K562 (cell line): Measurements from ENCODE around the gene KPNB1. TPM values are rescaled to one million over a fixed set of nuclear protein-coding genes. Genes with fewer than 3 reads are reported as not detected.

ENCODE experiments used
- ATAC-seq: fragments of 200-7000 bp; cut with Tn5 transposase; 3 replicates; pipeline ENCODE4 v1.9.1; 2020; ENCODE audit warnings: moderate library complexity
- BruUV-seq: library from RNA; stranded (reverse); fragments of 400-500 nt; replicated peaks from 2 replicates; lab custom pipeline; 2021; lab: Mats Ljungman, UMichigan
- CTCF ChIA-PET: fragments of 300-600 bp; formaldehyde crosslinking; extraction: SDS; loops from one replicate; lab custom pipeline; 2021; ENCODE audit warnings: low intra/inter-chr PET ratio; lab: Yijun Ruan, JAX
- POLR2A ChIA-PET: fragments of 300-600, 350-650 bp; sonication (Branson Sonifier 250); formaldehyde crosslinking; extraction: SDS; loops from one replicate; lab custom pipeline; 2021; ENCODE audit warnings: antibody characterized with exemption, inconsistent platforms; lab: Yijun Ruan, JAX
- DNase-seq, 4 experiments: peaks; one replicate each; pipeline versions ENCODE4 v3.0.0 to v3.0.0-alpha.2; 2011 to 2018; ENCODE audit warnings: low spot score in 3 of 4, mixed read lengths in 3 of 4; ENCODE audit errors: extremely low read depth in 1 of 4
- FAIRE-seq: peaks from 2 replicates; lab custom pipeline; 2011; peaks lifted over from hg19 to GRCh38; lab: Jason Lieb, UNC
- H2AFZ ChIP-seq: 2 replicates; pipeline ENCODE4 v1.6.0; 2011; ENCODE audit warnings: low read depth, low read length, control low read depth, inconsistent platforms
- H3K27ac ChIP-seq: fragments of 200-600 bp; 3 replicates; pipeline ENCODE4 v1.8.0; 2011; ENCODE audit warnings: low read depth, mild to moderate bottlenecking, control low read depth, inconsistent platforms, low read length, moderate library complexity, mixed read lengths; ENCODE audit errors: extremely low read depth
- H3K27me3 ChIP-seq, 2 experiments: fragments of 300-600 bp in 1 of 2; 2 replicates in 1 of 2; 3 replicates in 1 of 2; pipeline versions ENCODE4 v1.6.0 to v1.8.0; 2011; ENCODE audit warnings: inconsistent platforms in 2 of 2, low read length in 2 of 2, mild to moderate bottlenecking in 1 of 2, mixed read lengths in 1 of 2, moderate library complexity in 1 of 2; ENCODE audit not compliant: control insufficient read depth in 2 of 2, insufficient read depth in 2 of 2
- H3K36me3 ChIP-seq: fragments of 300-600 bp; 3 replicates; pipeline ENCODE4 v1.8.0; 2011; ENCODE audit warnings: mild to moderate bottlenecking, low read length, inconsistent platforms; ENCODE audit not compliant: control insufficient read depth, insufficient read depth
- H3K4me1 ChIP-seq, 2 experiments: fragments of 200-600 bp in 1 of 2; replicated peaks in 1 of 2; 2 replicates in 1 of 2; 3 replicates in 1 of 2; pipeline versions ENCODE4 v1.5.1 to v1.8.0; 2011; ENCODE audit warnings: inconsistent platforms in 2 of 2, low read length in 2 of 2, mild to moderate bottlenecking in 1 of 2, mixed read lengths in 1 of 2, moderate library complexity in 1 of 2; ENCODE audit not compliant: control insufficient read depth in 2 of 2, insufficient read depth in 2 of 2
- H3K4me2 ChIP-seq: 2 replicates; pipeline ENCODE4 v1.6.1; 2011; ENCODE audit warnings: low read length, control low read depth, inconsistent platforms, mixed read lengths; ENCODE audit not compliant: insufficient read depth
- H3K4me3 ChIP-seq: fragments of 200-600 bp; sonication (generic), shearing (Covaris generic); 2 replicates; pipeline ENCODE4 v1.5.1; 2016; ENCODE audit warnings: control low read depth, inconsistent platforms
- H3K79me2 ChIP-seq: fragments of 200-600 bp; 3 replicates; pipeline ENCODE4 v1.8.0; 2011; ENCODE audit warnings: low read length, inconsistent platforms; ENCODE audit not compliant: control insufficient read depth, insufficient read depth
- H3K9ac ChIP-seq, 2 experiments: 2 replicates each; pipeline versions ENCODE4 v1.6.0 to v1.6.1; 2011; ENCODE audit warnings: low read depth in 2 of 2, low read length in 2 of 2, control low read depth in 1 of 2, inconsistent platforms in 1 of 2, mild to moderate bottlenecking in 1 of 2, mixed read lengths in 1 of 2; ENCODE audit not compliant: insufficient read depth in 1 of 2
- H3K9me1 ChIP-seq: one replicate; pipeline ENCODE4 v1.6.0; 2011; ENCODE audit warnings: inconsistent platforms, mild to moderate bottlenecking, low read length, moderate library complexity; ENCODE audit not compliant: control insufficient read depth, insufficient read depth
- H3K9me3 ChIP-seq: replicated peaks from 2 replicates; pipeline ENCODE4 v1.5.1; 2011; ENCODE audit warnings: low read depth, low read length, inconsistent platforms; ENCODE audit not compliant: control insufficient read depth, insufficient read depth
- H4K20me1 ChIP-seq: replicated peaks from 2 replicates; pipeline ENCODE4 v1.6.1; 2011; ENCODE audit warnings: low read length, inconsistent platforms, mixed read lengths; ENCODE audit not compliant: control insufficient read depth, insufficient read depth
- ATF1 ChIP-seq, 2 experiments: fragments of 450-650 bp in 1 of 2; IDR thresholded peaks; 2 replicates each; pipeline ENCODE4 v1.6.1; 2016; ENCODE audit warnings: missing compliant biosample characterization in 1 of 2, missing genetic modification characterization in 1 of 2
- BDP1 ChIP-seq: IDR thresholded peaks from 3 replicates; pipeline ENCODE4 v1.6.1; 2011; ENCODE audit not compliant: insufficient read length, insufficient read depth
- GABPA ChIP-seq: fragments of 200-800 bp; sonication (Bioruptor generic); conservative IDR thresholded peaks from 2 replicates; pipeline ENCODE4 v1.6.1; 2016; ENCODE audit warnings: low read depth, missing genetic modification characterization, missing compliant biosample characterization
- GATAD2A ChIP-seq: fragments of 450-650 bp; IDR thresholded peaks from 2 replicates; pipeline ENCODE4 v1.6.1; 2017
- NR2C1 ChIP-seq, 2 experiments: fragments of 450-650 bp; IDR thresholded peaks; 2 replicates each; pipeline ENCODE4 v1.6.1; 2017; ENCODE audit warnings: mild to moderate bottlenecking in 2 of 2, antibody characterized with exemption in 1 of 2, inconsistent platforms in 1 of 2, missing compliant biosample characterization in 1 of 2, missing genetic modification characterization in 1 of 2
- NR2C2 ChIP-seq, 2 experiments: fragments of 200-800 bp in 1 of 2; sonication (Bioruptor generic) in 1 of 2; sonication (generic) in 1 of 2; formaldehyde crosslinking in 1 of 2; IDR thresholded peaks; 2 replicates each; pipeline versions ENCODE4 v1.6.1 to v1.8.0; 2016 to 2022; ENCODE audit warnings: mild to moderate bottlenecking in 1 of 2, missing compliant biosample characterization in 1 of 2, missing genetic modification characterization in 1 of 2, missing genetic modification reagents in 1 of 2
- PCBP2 ChIP-seq: fragments of 200-400 bp; formaldehyde crosslinking; IDR thresholded peaks from 2 replicates; pipeline ENCODE4 v1.6.1; 2018; ENCODE audit warnings: low read length, low read depth, mild to moderate bottlenecking, moderate library complexity; ENCODE audit not compliant: poor library complexity, severe bottlenecking
- PHF21A ChIP-seq: fragments of 450-650 bp; IDR thresholded peaks from 2 replicates; pipeline ENCODE4 v1.6.1; 2017; ENCODE audit warnings: low read depth, borderline replicate concordance
- RB1 ChIP-seq: fragments of 450-650 bp; IDR thresholded peaks from 2 replicates; pipeline ENCODE4 v1.6.1; 2017; ENCODE audit warnings: low read depth, mild to moderate bottlenecking
- RFX5 ChIP-seq: IDR thresholded peaks from 2 replicates; pipeline ENCODE4 v1.6.1; 2011; ENCODE audit warnings: low read depth, mild to moderate bottlenecking, improper control_type of control experiment, low read length
- SMAD1 ChIP-seq: fragments of 150-350 bp; IDR thresholded peaks from 2 replicates; pipeline ENCODE4 v1.6.1; 2014; ENCODE audit warnings: low read length, low read depth; ENCODE audit not compliant: partially characterized antibody
- SRSF9 ChIP-seq: fragments of 200-400 bp; formaldehyde crosslinking; IDR thresholded peaks from 2 replicates; pipeline ENCODE4 v1.6.1; 2017; ENCODE audit warnings: low read depth, low read length, borderline replicate concordance
- TEAD4 ChIP-seq, 2 experiments: sonication (generic) in 1 of 2; formaldehyde crosslinking in 1 of 2; IDR thresholded peaks; 2 replicates each; pipeline versions ENCODE4 v1.6.1 to v1.8.0; 2012 to 2022; ENCODE audit warnings: borderline replicate concordance in 1 of 2, inconsistent platforms in 1 of 2, low read length in 1 of 2, mild to moderate bottlenecking in 1 of 2, missing genetic modification reagents in 1 of 2
- ZBTB7A ChIP-seq: IDR thresholded peaks from 2 replicates; pipeline ENCODE4 v1.6.1; 2011; ENCODE audit warnings: low read depth, mild to moderate bottlenecking, low read length, moderate library complexity, borderline replicate concordance; ENCODE audit not compliant: control insufficient read depth
- ZNF263 ChIP-seq: sonication (generic); formaldehyde crosslinking; IDR thresholded peaks from 2 replicates; pipeline ENCODE4 v1.8.0; 2022; ENCODE audit warnings: mild to moderate bottlenecking, missing genetic modification reagents, borderline replicate concordance
- ZNF324 ChIP-seq: fragments of 250-450 bp; sonication (Bioruptor Pico); IDR thresholded peaks from 2 replicates; pipeline ENCODE4 v1.4.0; 2020; ENCODE audit warnings: mild to moderate bottlenecking
- ZNF445 ChIP-seq: fragments of 250-450 bp; sonication (Bioruptor Pico); IDR thresholded peaks from 2 replicates; pipeline ENCODE4 v1.4.0; 2020; ENCODE audit warnings: low read depth, mild to moderate bottlenecking, moderate library complexity
- ZNF830 ChIP-seq: fragments of 250-450 bp; sonication (Bioruptor Pico); IDR thresholded peaks from 2 replicates; pipeline ENCODE4 v1.5.0; 2021; ENCODE audit warnings: mild to moderate bottlenecking
- ZSCAN32 ChIP-seq: fragments of 450-650 bp; formaldehyde crosslinking; IDR thresholded peaks from 2 replicates; pipeline ENCODE4 v1.4.0; 2020; ENCODE audit warnings: mild to moderate bottlenecking, moderate library complexity
- WGBS: fragments of 100-300 bp; shearing (Covaris generic); methylation state at CpG from one replicate; pipeline ENCODE4 v1.1.6; 2016; ENCODE audit warnings: low coverage, mixed read lengths; ENCODE audit not compliant: insufficient coverage; ENCODE audit errors: missing lambda C conversion rate; 5-methylcytosine and 5-hydroxymethylcytosine counted together
- in situ Hi-C: fragments of 300-500 bp; cut with MboI; formaldehyde crosslinking; loops from 4 replicates; pipeline ENCODE4 v1.15.0; 2018; ENCODE audit warnings: inconsistent platforms, mixed read lengths
- intact Hi-C: fragments of 100-400 bp; cut with micrococcal nuclease; formaldehyde crosslinking; loops from 2 replicates; pipeline ENCODE4 v1.14.2; 2022
- polyA plus RNA-seq, 8 experiments: library from polyadenylated mRNA; depleted of rRNA in 4 of 8; stranded (reverse) in 5 of 8; unstranded in 3 of 8; fragments of >200 nt; fragmentation: Nextera tagmentation in 2 of 8; fragmentation: Illumina TruSeq in 1 of 8; extraction: Ambion mirVana in 2 of 8; extraction: Trizol in 1 of 8; gene quantifications; 2 replicates each; pipeline versions ENCODE4 v1.2.1 to v1.2.3, GENCODE V29; 2011 to 2014; ENCODE audit warnings: inconsistent platforms in 1 of 8, missing spikeins in 1 of 8
- total RNA-seq, 7 experiments: library from RNA; depleted of rRNA in 6 of 7; stranded (reverse); fragments of >200 nt in 6 of 7; fragmentation: Illumina TruSeq in 2 of 7; extraction: Trizol in 2 of 7; gene quantifications; 2 replicates each; pipeline versions ENCODE4 v1.2.1 to v1.2.3, GENCODE V29; 2011 to 2021; ENCODE audit warnings: low replicate concordance in 1 of 7
- TF ChIP-seq, protein P1 (sequence below), 2 experiments: fragments of 450-650 bp in 1 of 2; IDR thresholded peaks; 2 replicates each; pipeline ENCODE4 v1.6.1; 2011 to 2017; ENCODE audit warnings: low read depth in 2 of 2, antibody characterized with exemption in 1 of 2, borderline replicate concordance in 1 of 2, low read length in 1 of 2, mild to moderate bottlenecking in 1 of 2, mixed read lengths in 1 of 2; ENCODE audit not compliant: control insufficient read depth in 1 of 2

Gene KPNB1
- total and polyA plus RNA-seq, 9 of the 15 experiments (the other 6 are each of a cell fraction or from before 2014, with no cell fraction given), result 154 to 622 (median 354) TPM

DNA sequence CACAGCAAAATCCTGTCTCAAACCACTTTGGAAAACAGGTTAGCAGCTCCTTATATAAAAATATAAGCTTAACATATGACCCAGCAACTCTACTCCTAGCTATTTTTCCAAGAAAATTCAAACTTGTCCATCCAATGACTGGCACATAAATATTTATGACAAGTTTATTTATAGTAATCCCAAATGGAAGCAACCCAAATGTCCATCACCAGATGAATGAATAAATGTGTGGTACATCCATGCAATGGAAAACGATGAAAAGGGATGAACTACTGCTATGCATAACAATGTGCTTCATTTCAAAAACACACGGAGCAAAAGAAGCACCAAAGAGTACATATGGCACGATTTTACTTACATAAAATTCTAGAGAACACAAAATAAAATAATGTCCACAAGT lies 9.6 kb upstream of the KPNB1 start:
- no peak for DNase-seq
- Histone ChIP-seq H3K4me3 (no peak overlapping the region), H3K9me1 (no peaks in the 10 kb centered on the region), H3K4me1 (no peaks in the 10 kb centered on the region; a peak in 1 of 5 replicates), H4K20me1 (no peaks in the 10 kb centered on the region), H3K4me2 (no peak overlapping the region), H3K27me3 (no peaks in the 10 kb centered on the region), H3K27ac (no peak overlapping the region), H3K9me3 (no peaks in the 10 kb centered on the region), H3K79me2 (no peaks in the 10 kb centered on the region), H3K9ac (no peak overlapping the region), H3K36me3 (no peaks in the 10 kb centered on the region), H2AFZ (no peak overlapping the region)
- WGBS, result 18% methylated on average over 3 of the region's 3 CpGs
- no TSS peak for BruUV-seq
- POLR2A ChIA-PET, result no interaction called here
- no peak for FAIRE-seq
- TF ChIP-seq PCBP2 (no peak), PHF21A (no peak), GATAD2A (no peak), ZNF445 (CRISPR knock-in tag) (no peak), ZSCAN32 (CRISPR knock-in tag) (no peak), ZNF830 (CRISPR knock-in tag) (no peak), RB1 (no peak), ZNF263 (CRISPR knock-in tag) (no peak), NR2C2 (CRISPR knock-in tag; IDR thresholded peaks at IDR 0.05) (no peak), NR2C2 (tag; IDR thresholded peaks at IDR 0.05) (no peak), ATF1 (CRISPR knock-in tag; IDR thresholded peaks at IDR 0.05) (no peak), ATF1 (tag; IDR thresholded peaks at IDR 0.05) (no peak), RFX5 (no peak), TEAD4 (IDR thresholded peaks at IDR 0.05; ENCODE audit: low read length) (no peak), TEAD4 (CRISPR knock-in tag; IDR thresholded peaks at IDR 0.05; ENCODE audit: borderline replicate concordance) (no peak), ZNF324 (CRISPR knock-in tag) (no peak), BDP1 (no peak), GABPA (tag) (no peak), ZBTB7A (no peak), SMAD1 (no peak), SRSF9 (no peak), NR2C1 (IDR thresholded peaks at IDR 0.05) (no peak), NR2C1 (tag; IDR thresholded peaks at IDR 0.05) (no peak)
- TF ChIP-seq, protein P1, sequence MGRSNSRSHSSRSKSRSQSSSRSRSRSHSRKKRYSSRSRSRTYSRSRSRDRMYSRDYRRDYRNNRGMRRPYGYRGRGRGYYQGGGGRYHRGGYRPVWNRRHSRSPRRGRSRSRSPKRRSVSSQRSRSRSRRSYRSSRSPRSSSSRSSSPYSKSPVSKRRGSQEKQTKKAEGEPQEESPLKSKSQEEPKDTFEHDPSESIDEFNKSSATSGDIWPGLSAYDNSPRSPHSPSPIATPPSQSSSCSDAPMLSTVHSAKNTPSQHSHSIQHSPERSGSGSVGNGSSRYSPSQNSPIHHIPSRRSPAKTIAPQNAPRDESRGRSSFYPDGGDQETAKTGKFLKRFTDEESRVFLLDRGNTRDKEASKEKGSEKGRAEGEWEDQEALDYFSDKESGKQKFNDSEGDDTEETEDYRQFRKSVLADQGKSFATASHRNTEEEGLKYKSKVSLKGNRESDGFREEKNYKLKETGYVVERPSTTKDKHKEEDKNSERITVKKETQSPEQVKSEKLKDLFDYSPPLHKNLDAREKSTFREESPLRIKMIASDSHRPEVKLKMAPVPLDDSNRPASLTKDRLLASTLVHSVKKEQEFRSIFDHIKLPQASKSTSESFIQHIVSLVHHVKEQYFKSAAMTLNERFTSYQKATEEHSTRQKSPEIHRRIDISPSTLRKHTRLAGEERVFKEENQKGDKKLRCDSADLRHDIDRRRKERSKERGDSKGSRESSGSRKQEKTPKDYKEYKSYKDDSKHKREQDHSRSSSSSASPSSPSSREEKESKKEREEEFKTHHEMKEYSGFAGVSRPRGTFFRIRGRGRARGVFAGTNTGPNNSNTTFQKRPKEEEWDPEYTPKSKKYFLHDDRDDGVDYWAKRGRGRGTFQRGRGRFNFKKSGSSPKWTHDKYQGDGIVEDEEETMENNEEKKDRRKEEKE (IDR thresholded peaks at IDR 0.05; ENCODE audit: borderline replicate concordance in 1 of 2, control insufficient read depth in 1 of 2, low read depth in 2 of 2, low read length in 1 of 2), result no peak
- in situ Hi-C loops, result no loop called here
- intact Hi-C loops, result no loop called here
- CTCF ChIA-PET, result no interaction called here
- ATAC-seq, result no peak
